ENCODE data around the gene CCDC136. TPM values are rescaled to one million over a fixed set of nuclear protein-coding genes. Genes with fewer than 3 reads are reported as not detected.

CCDC136 gene
- total RNA-seq, 1 experiment from 2014 or later: 31.1 TPM

DNA sequence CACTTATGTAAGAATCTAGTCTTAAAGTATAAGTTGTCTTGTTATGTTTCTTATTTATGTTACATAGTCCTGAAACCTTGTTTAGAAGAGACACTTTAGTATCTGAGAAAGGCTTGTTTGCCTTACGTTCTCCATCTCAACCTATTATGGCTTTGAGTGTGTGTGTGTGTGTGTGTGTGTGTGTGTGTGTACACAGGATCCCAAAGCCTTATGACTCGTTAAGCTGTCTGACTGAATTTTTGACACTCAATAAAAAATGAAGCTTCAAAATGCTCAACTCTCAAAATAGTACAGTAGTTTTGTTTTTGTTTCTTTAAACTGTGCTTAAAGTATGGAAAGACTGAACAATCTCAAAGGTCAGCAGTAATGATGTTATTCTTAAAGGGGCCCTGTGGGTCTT, 34.6 kb upstream of the CCDC136 start:
- no peak overlapping the region for H3K27ac ChIP-seq (ENCODE audit: insufficient read length, low read depth, low read length)
- H4K5ac ChIP-seq (ENCODE audit: insufficient read length, low read depth, low read length): no peak overlapping the region
- no peaks in the 10 kb centered on the region for H3K27me3 ChIP-seq (ENCODE audit: insufficient read depth, low read length)
- no peaks in the 10 kb centered on the region for H3K4me1 ChIP-seq (ENCODE audit: insufficient read depth, low read length)
- no peak overlapping the region for H2AK5ac ChIP-seq (ENCODE audit: insufficient read length, low read length)
- H3K23ac ChIP-seq (ENCODE audit: insufficient read length, low read depth, low read length): no peak overlapping the region
- H2BK5ac ChIP-seq (ENCODE audit: insufficient read length, low read length): no peak overlapping the region
- Mint-ChIP-seq H3K27me3 (ENCODE audit: low read depth) (no peaks in the 10 kb centered on the region), H3K9me3 (no peaks in the 10 kb centered on the region), H3K4me3 (no peak overlapping the region), H3K36me3 (ENCODE audit: insufficient read depth in 1 of 3, low read depth in 3 of 3) (peaks cover 29 to 82% (median 79%) of the 10 kb centered on the region in 3 experiments; a peak in 6 of 7 replicates), H3K27ac (no peak overlapping the region; a peak in 1 of 7 replicates), H3K4me1 (no peaks in the 10 kb centered on the region)
- no peaks in the 10 kb centered on the region for H3K79me2 ChIP-seq (ENCODE audit: insufficient read depth, low read length)
- no peaks in the 10 kb centered on the region for H4K20me1 ChIP-seq (ENCODE audit: control insufficient read depth, insufficient read depth, insufficient read length)
- H4K91ac ChIP-seq (ENCODE audit: insufficient read length, low read depth, low read length): no peak overlapping the region
- H3K9me3 ChIP-seq (ENCODE audit: control insufficient read depth, low read depth, low read length): no peaks in the 10 kb centered on the region
- H3K9ac ChIP-seq (ENCODE audit: extremely low read depth, insufficient read length, low read length): no peak overlapping the region
- H3K4ac ChIP-seq (ENCODE audit: low read depth, low read length): no peak overlapping the region
- TF ChIP-seq, protein P1, sequence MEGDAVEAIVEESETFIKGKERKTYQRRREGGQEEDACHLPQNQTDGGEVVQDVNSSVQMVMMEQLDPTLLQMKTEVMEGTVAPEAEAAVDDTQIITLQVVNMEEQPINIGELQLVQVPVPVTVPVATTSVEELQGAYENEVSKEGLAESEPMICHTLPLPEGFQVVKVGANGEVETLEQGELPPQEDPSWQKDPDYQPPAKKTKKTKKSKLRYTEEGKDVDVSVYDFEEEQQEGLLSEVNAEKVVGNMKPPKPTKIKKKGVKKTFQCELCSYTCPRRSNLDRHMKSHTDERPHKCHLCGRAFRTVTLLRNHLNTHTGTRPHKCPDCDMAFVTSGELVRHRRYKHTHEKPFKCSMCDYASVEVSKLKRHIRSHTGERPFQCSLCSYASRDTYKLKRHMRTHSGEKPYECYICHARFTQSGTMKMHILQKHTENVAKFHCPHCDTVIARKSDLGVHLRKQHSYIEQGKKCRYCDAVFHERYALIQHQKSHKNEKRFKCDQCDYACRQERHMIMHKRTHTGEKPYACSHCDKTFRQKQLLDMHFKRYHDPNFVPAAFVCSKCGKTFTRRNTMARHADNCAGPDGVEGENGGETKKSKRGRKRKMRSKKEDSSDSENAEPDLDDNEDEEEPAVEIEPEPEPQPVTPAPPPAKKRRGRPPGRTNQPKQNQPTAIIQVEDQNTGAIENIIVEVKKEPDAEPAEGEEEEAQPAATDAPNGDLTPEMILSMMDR (conservative IDR thresholded peaks at IDR 0.05): no peak
- H3K14ac ChIP-seq (ENCODE audit: insufficient read depth, low read length): no peak overlapping the region
- no peak overlapping the region for H3T11ph ChIP-seq (ENCODE audit: low read length)
- no peak overlapping the region for H3K18ac ChIP-seq (ENCODE audit: insufficient read length, low read depth, low read length)
- H3K79me1 ChIP-seq (ENCODE audit: insufficient read depth, low read depth, low read length, poor library complexity, severe bottlenecking): peaks cover 3% of the 10 kb centered on the region
- no peaks in the 10 kb centered on the region for H3K23me2 ChIP-seq (ENCODE audit: insufficient read length, low read depth, low read length, poor library complexity, severe bottlenecking)
- no peak overlapping the region for H2BK120ac ChIP-seq (ENCODE audit: low read depth, low read length, poor library complexity, severe bottlenecking)
- H2BK12ac ChIP-seq (ENCODE audit: insufficient read length, low read depth, low read length): no peak overlapping the region
- WGBS (ENCODE audit: extremely low coverage, insufficient read length, low lambda C conversion rate): no CpG with 5 or more reads among the region's 2 CpGs
- no peak overlapping the region for H2AFZ ChIP-seq (ENCODE audit: low read length)
- H3K56ac ChIP-seq (ENCODE audit: insufficient read length, low read depth, low read length): no peak overlapping the region
- H2BK15ac ChIP-seq (ENCODE audit: low read depth, low read length): no peak overlapping the region
- DNase-seq: no peak
- no peak overlapping the region for H4K8ac ChIP-seq (replicated peaks; ENCODE audit: insufficient read length, low read depth, low read length)
- no peak overlapping the region for H2BK20ac ChIP-seq (ENCODE audit: low read depth, low read length, poor library complexity, severe bottlenecking)
- H3K4me2 ChIP-seq (ENCODE audit: insufficient read depth, insufficient read length, low read length): no peak overlapping the region
